ENCODE results near the gene LGR4.

LGR4 gene

GRCh38 chr11:27506200-27507182, 33.9 kb upstream of the LGR4 start, which contains the start of gene LIN7C:
Gene LIN7C (minus strand): TSS chr11:27506769. CDS start chr11:27506752, 17 bp downstream.
- no peaks in the 10 kb centered on the region for H3K9me3 ChIP-seq (ENCODE audit: control insufficient read depth in 1 of 2, low read length in 2 of 2)
- peaks cover 11 to 28% of the 10 kb centered on the region in 2 donors for H3K4me1 ChIP-seq (ENCODE audit: control insufficient read depth in 1 of 2, insufficient read depth in 2 of 2, low read length in 2 of 2)
- peak within 1 kb of the TSS; percentile 95 to 100 for H3K9ac ChIP-seq (ENCODE audit: low read depth in 1 of 2, low read length in 2 of 2)
- H3K36me3 ChIP-seq (ENCODE audit: control insufficient read depth in 1 of 2, insufficient read depth in 2 of 2, low read length in 2 of 2) = peaks cover 3 to 5% of the 10 kb centered on the region in 2 donors
- H3K4me3 ChIP-seq (ENCODE audit: low read depth in 1 of 2, low read length in 2 of 2) = peak within 1 kb of the TSS; percentile 81 to 99
- no peaks in the 10 kb centered on the region for H3K27me3 ChIP-seq (ENCODE audit: control insufficient read depth in 1 of 2, insufficient read depth in 2 of 2, low read length in 2 of 2)
- H3K27ac ChIP-seq (ENCODE audit: low read depth, low read length) = peak within 1 kb of the TSS; percentile 83

GRCh38 chr11:27505781-27506180, 33.2 kb upstream of the LGR4 start:
- H3K4me3 ChIP-seq (ENCODE audit: low read depth in 1 of 2, low read length in 2 of 2) = peak overlapping the region; percentile 81 to 99
- H3K27ac ChIP-seq (ENCODE audit: low read depth, low read length) = no peak overlapping the region
- no peaks in the 10 kb centered on the region for H3K27me3 ChIP-seq (ENCODE audit: control insufficient read depth in 1 of 2, insufficient read depth in 2 of 2, low read length in 2 of 2)
- peaks cover 5 to 8% of the 10 kb centered on the region in 2 donors for H3K36me3 ChIP-seq (ENCODE audit: control insufficient read depth in 1 of 2, insufficient read depth in 2 of 2, low read length in 2 of 2)
- peaks cover 11 to 28% of the 10 kb centered on the region in 2 donors for H3K4me1 ChIP-seq (ENCODE audit: control insufficient read depth in 1 of 2, insufficient read depth in 2 of 2, low read length in 2 of 2)
- H3K9ac ChIP-seq (ENCODE audit: low read depth in 1 of 2, low read length in 2 of 2) = peak overlapping the region; percentile 95 to 100
- H3K9me3 ChIP-seq (ENCODE audit: control insufficient read depth in 1 of 2, low read length in 2 of 2) = no peaks in the 10 kb centered on the region

- H3K9me3 ChIP-seq (ENCODE audit: control insufficient read depth in 1 of 2, low read length in 2 of 2) = no peaks in the 10 kb centered on the region
- H3K27me3 ChIP-seq (ENCODE audit: control insufficient read depth in 1 of 2, insufficient read depth in 2 of 2, low read length in 2 of 2) = no peaks in the 10 kb centered on the region
- H3K36me3 ChIP-seq (ENCODE audit: control insufficient read depth in 1 of 2, insufficient read depth in 2 of 2, low read length in 2 of 2) = peaks cover 16 to 17% of the 10 kb centered on the region in 2 donors
- no peak overlapping the region for H3K27ac ChIP-seq (ENCODE audit: low read depth, low read length)
- no peak overlapping the region for H3K9ac ChIP-seq (ENCODE audit: low read depth in 1 of 2, low read length in 2 of 2)
- H3K4me1 ChIP-seq (ENCODE audit: control insufficient read depth in 1 of 2, insufficient read depth in 2 of 2, low read length in 2 of 2) = peaks cover 11 to 28% of the 10 kb centered on the region in 2 donors
- H3K4me3 ChIP-seq (ENCODE audit: low read depth in 1 of 2, low read length in 2 of 2) = no peak overlapping the region
These were observed 31.6 kb upstream of the LGR4 start for GRCh38 chr11:27504205-27504604.

DNA sequence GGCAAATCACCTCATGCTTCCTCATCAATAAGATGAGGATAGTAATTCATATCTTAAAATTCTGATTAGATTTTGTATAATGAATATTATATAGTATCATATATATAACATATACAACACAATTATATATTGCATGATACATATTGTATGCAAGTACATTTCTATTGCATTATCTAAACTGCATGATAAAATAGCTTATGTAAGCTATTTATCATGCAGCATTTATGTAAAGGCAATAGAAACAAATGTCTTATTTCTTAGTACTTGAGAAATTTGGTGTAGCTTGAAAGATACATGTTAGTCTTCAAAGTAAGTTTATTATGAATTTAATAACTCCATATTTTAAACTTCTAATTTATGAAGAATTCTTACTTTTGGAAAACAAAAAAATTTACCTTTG, 28.5 kb upstream of the LGR4 start:
- H3K27ac ChIP-seq (ENCODE audit: low read depth, low read length) = no peak overlapping the region
- H3K4me1 ChIP-seq (ENCODE audit: control insufficient read depth in 1 of 2, insufficient read depth in 2 of 2, low read length in 2 of 2) = peaks cover 11 to 23% of the 10 kb centered on the region in 2 donors
- no peak overlapping the region for H3K4me3 ChIP-seq (ENCODE audit: low read depth in 1 of 2, low read length in 2 of 2)
- no peaks in the 10 kb centered on the region for H3K27me3 ChIP-seq (ENCODE audit: control insufficient read depth in 1 of 2, insufficient read depth in 2 of 2, low read length in 2 of 2)
- H3K9ac ChIP-seq (ENCODE audit: low read depth in 1 of 2, low read length in 2 of 2) = no peak overlapping the region
- H3K36me3 ChIP-seq (ENCODE audit: control insufficient read depth in 1 of 2, insufficient read depth in 2 of 2, low read length in 2 of 2) = peaks cover 16 to 22% of the 10 kb centered on the region in 2 donors
- no peaks in the 10 kb centered on the region for H3K9me3 ChIP-seq (ENCODE audit: control insufficient read depth in 1 of 2, low read length in 2 of 2)

DNA sequence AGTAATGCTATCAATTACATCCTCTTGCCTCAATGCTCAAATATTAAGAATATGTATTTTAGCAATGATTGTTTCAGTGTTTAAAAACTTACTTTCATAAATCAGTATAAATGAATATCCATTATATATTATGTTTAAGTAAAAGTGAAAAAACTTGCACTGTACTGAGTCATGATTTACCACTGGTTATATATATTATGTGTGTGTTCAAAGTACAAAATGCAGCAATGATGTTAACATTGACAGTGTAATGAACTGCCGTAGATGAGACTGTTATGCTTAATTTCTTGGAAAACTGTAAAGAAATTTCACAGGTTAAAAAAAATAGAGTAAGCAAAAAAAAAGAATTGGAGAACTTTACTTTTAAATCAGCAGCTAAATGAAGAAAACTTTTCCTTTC, 25.3 kb upstream of the LGR4 start:
- H3K36me3 ChIP-seq (ENCODE audit: control insufficient read depth in 1 of 2, insufficient read depth in 2 of 2, low read length in 2 of 2) = peaks cover 19 to 25% of the 10 kb centered on the region in 2 donors
- no peak overlapping the region for H3K9ac ChIP-seq (ENCODE audit: low read depth in 1 of 2, low read length in 2 of 2)
- H3K27ac ChIP-seq (ENCODE audit: low read depth, low read length) = no peak overlapping the region
- H3K4me1 ChIP-seq (ENCODE audit: control insufficient read depth in 1 of 2, insufficient read depth in 2 of 2, low read length in 2 of 2) = peaks cover 0 to 8% of the 10 kb centered on the region in 2 donors
- H3K9me3 ChIP-seq (ENCODE audit: control insufficient read depth in 1 of 2, low read length in 2 of 2) = no peaks in the 10 kb centered on the region
- no peak overlapping the region for H3K4me3 ChIP-seq (ENCODE audit: low read depth in 1 of 2, low read length in 2 of 2)
- H3K27me3 ChIP-seq (ENCODE audit: control insufficient read depth in 1 of 2, insufficient read depth in 2 of 2, low read length in 2 of 2) = no peaks in the 10 kb centered on the region

DNA sequence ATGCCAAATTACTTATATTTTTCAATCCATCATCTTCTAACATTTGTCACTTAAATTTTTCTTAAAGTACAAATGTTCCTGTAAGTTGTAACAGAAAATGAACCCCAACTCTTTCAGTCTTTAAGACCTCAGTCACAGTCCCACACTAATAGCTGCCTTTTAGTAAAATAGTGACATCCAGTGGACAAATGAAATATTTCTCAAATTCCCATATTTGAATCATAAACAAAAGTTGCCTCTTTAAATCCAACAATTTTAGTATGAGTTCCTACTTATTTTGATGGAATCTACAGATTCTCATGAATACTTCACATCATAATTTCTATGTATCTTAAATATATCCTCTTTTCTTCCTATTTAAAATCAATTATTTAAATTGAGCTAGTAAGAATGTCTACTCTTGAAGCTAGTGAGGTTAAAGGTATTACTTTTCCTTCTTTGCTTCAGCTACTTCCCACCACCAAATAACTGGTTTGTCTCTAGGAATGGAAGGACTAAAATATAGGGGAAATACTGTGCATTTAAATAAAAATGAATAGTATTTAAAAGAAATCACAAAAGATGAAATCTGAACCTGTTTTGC, 24.8 kb upstream of the LGR4 start:
- Histone ChIP-seq H3K27ac (ENCODE audit: low read depth, low read length) (no peak overlapping the region), H3K27me3 (ENCODE audit: control insufficient read depth in 1 of 2, insufficient read depth in 2 of 2, low read length in 2 of 2) (no peaks in the 10 kb centered on the region), H3K9me3 (ENCODE audit: control insufficient read depth in 1 of 2, low read length in 2 of 2) (no peaks in the 10 kb centered on the region), H3K4me1 (ENCODE audit: control insufficient read depth in 1 of 2, insufficient read depth in 2 of 2, low read length in 2 of 2) (peaks cover 0 to 5% of the 10 kb centered on the region in 2 donors), H3K9ac (ENCODE audit: low read depth in 1 of 2, low read length in 2 of 2) (no peak overlapping the region), H3K36me3 (ENCODE audit: control insufficient read depth in 1 of 2, insufficient read depth in 2 of 2, low read length in 2 of 2) (peaks cover 19 to 29% of the 10 kb centered on the region in 2 donors), H3K4me3 (ENCODE audit: low read depth in 1 of 2, low read length in 2 of 2) (no peak overlapping the region)

DNA sequence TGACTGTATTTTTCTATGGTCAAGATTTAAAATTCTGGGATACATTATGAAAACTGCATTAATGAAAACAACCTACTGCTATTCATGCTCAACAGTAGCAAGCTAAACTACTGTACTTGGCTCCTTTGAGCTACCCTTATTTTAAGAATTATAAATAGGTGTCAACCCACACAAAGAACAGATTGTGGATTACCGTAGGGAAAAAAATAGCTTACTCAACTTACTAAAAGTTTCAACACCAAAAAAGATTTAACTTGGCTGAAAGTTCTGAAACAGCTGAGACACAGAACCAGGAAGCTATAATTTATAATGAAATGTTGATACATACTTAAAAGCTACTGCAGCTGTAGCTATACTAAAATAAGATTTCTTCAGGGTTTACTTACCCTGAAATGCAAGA, 23.9 kb upstream of the LGR4 start:
- H3K9ac ChIP-seq (ENCODE audit: low read depth in 1 of 2, low read length in 2 of 2) = no peak overlapping the region
- H3K4me3 ChIP-seq (ENCODE audit: low read depth in 1 of 2, low read length in 2 of 2) = no peak overlapping the region
- no peaks in the 10 kb centered on the region for H3K9me3 ChIP-seq (ENCODE audit: control insufficient read depth in 1 of 2, low read length in 2 of 2)
- H3K36me3 ChIP-seq (ENCODE audit: control insufficient read depth in 1 of 2, insufficient read depth in 2 of 2, low read length in 2 of 2) = peaks cover 18 to 36% of the 10 kb centered on the region in 2 donors
- H3K27ac ChIP-seq (ENCODE audit: low read depth, low read length) = no peak overlapping the region
- no peaks in the 10 kb centered on the region for H3K27me3 ChIP-seq (ENCODE audit: control insufficient read depth in 1 of 2, insufficient read depth in 2 of 2, low read length in 2 of 2)
- H3K4me1 ChIP-seq (ENCODE audit: control insufficient read depth in 1 of 2, insufficient read depth in 2 of 2, low read length in 2 of 2) = peaks cover 0 to 5% of the 10 kb centered on the region in 2 donors

GRCh38 chr11:27495710-27496300, 23.2 kb upstream of the LGR4 start:
- Histone ChIP-seq H3K4me3 (ENCODE audit: low read depth in 1 of 2, low read length in 2 of 2) (no peak overlapping the region), H3K9me3 (ENCODE audit: control insufficient read depth in 1 of 2, low read length in 2 of 2) (no peaks in the 10 kb centered on the region), H3K27me3 (ENCODE audit: control insufficient read depth in 1 of 2, insufficient read depth in 2 of 2, low read length in 2 of 2) (no peaks in the 10 kb centered on the region), H3K4me1 (ENCODE audit: control insufficient read depth in 1 of 2, insufficient read depth in 2 of 2, low read length in 2 of 2) (peaks cover 0 to 5% of the 10 kb centered on the region in 2 donors), H3K9ac (ENCODE audit: low read depth in 1 of 2, low read length in 2 of 2) (no peak overlapping the region), H3K36me3 (ENCODE audit: control insufficient read depth in 1 of 2, insufficient read depth in 2 of 2, low read length in 2 of 2) (peaks cover 23 to 37% of the 10 kb centered on the region in 2 donors), H3K27ac (ENCODE audit: low read depth, low read length) (no peak overlapping the region)

- H3K9ac ChIP-seq (ENCODE audit: low read depth in 1 of 2, low read length in 2 of 2) = no peak overlapping the region
- H3K9me3 ChIP-seq (ENCODE audit: control insufficient read depth in 1 of 2, low read length in 2 of 2) = no peaks in the 10 kb centered on the region
- no peak overlapping the region for H3K4me3 ChIP-seq (ENCODE audit: low read depth in 1 of 2, low read length in 2 of 2)
- H3K27me3 ChIP-seq (ENCODE audit: control insufficient read depth in 1 of 2, insufficient read depth in 2 of 2, low read length in 2 of 2) = no peaks in the 10 kb centered on the region
- H3K4me1 ChIP-seq (ENCODE audit: control insufficient read depth in 1 of 2, insufficient read depth in 2 of 2, low read length in 2 of 2) = no peaks in the 10 kb centered on the region
- H3K36me3 ChIP-seq (ENCODE audit: control insufficient read depth in 1 of 2, insufficient read depth in 2 of 2, low read length in 2 of 2) = peaks cover 11 to 22% of the 10 kb centered on the region in 2 donors
- no peak overlapping the region for H3K27ac ChIP-seq (ENCODE audit: low read depth, low read length)
These were observed 16.5 kb upstream of the LGR4 start for GRCh38 chr11:27489092-27489491.

GRCh38 chr11:27487706-27488105, 15.1 kb upstream of the LGR4 start:
- Histone ChIP-seq H3K4me3 (ENCODE audit: low read depth in 1 of 2, low read length in 2 of 2) (no peak overlapping the region), H3K4me1 (ENCODE audit: control insufficient read depth in 1 of 2, insufficient read depth in 2 of 2, low read length in 2 of 2) (no peaks in the 10 kb centered on the region), H3K36me3 (ENCODE audit: control insufficient read depth in 1 of 2, insufficient read depth in 2 of 2, low read length in 2 of 2) (peaks cover 10 to 19% of the 10 kb centered on the region in 2 donors), H3K27ac (ENCODE audit: low read depth, low read length) (no peak overlapping the region), H3K9ac (ENCODE audit: low read depth in 1 of 2, low read length in 2 of 2) (no peak overlapping the region), H3K9me3 (ENCODE audit: control insufficient read depth in 1 of 2, low read length in 2 of 2) (no peaks in the 10 kb centered on the region), H3K27me3 (ENCODE audit: control insufficient read depth in 1 of 2, insufficient read depth in 2 of 2, low read length in 2 of 2) (no peaks in the 10 kb centered on the region)

All from duodenal mucosa (tissue), 2 donors.